ENCODE results near the gene MAP2K6. TPM values are rescaled to one million over a fixed set of nuclear protein-coding genes. Genes with fewer than 3 reads are reported as not detected.

MAP2K6 gene
- polyA plus RNA-seq, 1 donor (not counting 4 experiments of a cell fraction or from before 2014, with no cell fraction given) = 0.39 TPM

- Histone ChIP-seq H2AFZ (ENCODE audit: control insufficient read depth, low read length) (no peak overlapping the region), H3K27me3 (ENCODE audit: control insufficient read depth, extremely low read depth, insufficient read depth, low read length) (no peaks in the 10 kb centered on the region), H3K4me3 (ENCODE audit: control insufficient read depth in 2 of 3, extremely low read depth in 1 of 3, insufficient read depth in 2 of 3, low read depth in 1 of 3, low read length in 3 of 3) (no peak overlapping the region), H3K9me1 (ENCODE audit: control insufficient read depth, extremely low read depth, insufficient read depth, low read length) (no peaks in the 10 kb centered on the region), H3K9ac (ENCODE audit: control insufficient read depth, extremely low read depth, insufficient read depth, low read length) (no peak overlapping the region), H3K27ac (ENCODE audit: control insufficient read depth, insufficient read depth, low read length) (no peak overlapping the region), H3K36me3 (ENCODE audit: control insufficient read depth in 2 of 2, extremely low read depth in 1 of 2, insufficient read depth in 2 of 2, low read length in 2 of 2) (no peaks in the 10 kb centered on the region), H3K4me1 (ENCODE audit: control insufficient read depth, extremely low read depth, insufficient read depth, low read length) (no peaks in the 10 kb centered on the region), H4K20me1 (ENCODE audit: control insufficient read depth, extremely low read depth, insufficient read depth, low read length) (no peaks in the 10 kb centered on the region), H3K9me3 (ENCODE audit: control insufficient read depth, low read depth, low read length) (no peaks in the 10 kb centered on the region), H3K79me2 (ENCODE audit: control insufficient read depth, insufficient read depth, low read length) (no peaks in the 10 kb centered on the region), H3K4me2 (ENCODE audit: control insufficient read depth, extremely low read depth, insufficient read depth, low read depth, low read length) (no peak overlapping the region)
- TF ChIP-seq, protein P1, sequence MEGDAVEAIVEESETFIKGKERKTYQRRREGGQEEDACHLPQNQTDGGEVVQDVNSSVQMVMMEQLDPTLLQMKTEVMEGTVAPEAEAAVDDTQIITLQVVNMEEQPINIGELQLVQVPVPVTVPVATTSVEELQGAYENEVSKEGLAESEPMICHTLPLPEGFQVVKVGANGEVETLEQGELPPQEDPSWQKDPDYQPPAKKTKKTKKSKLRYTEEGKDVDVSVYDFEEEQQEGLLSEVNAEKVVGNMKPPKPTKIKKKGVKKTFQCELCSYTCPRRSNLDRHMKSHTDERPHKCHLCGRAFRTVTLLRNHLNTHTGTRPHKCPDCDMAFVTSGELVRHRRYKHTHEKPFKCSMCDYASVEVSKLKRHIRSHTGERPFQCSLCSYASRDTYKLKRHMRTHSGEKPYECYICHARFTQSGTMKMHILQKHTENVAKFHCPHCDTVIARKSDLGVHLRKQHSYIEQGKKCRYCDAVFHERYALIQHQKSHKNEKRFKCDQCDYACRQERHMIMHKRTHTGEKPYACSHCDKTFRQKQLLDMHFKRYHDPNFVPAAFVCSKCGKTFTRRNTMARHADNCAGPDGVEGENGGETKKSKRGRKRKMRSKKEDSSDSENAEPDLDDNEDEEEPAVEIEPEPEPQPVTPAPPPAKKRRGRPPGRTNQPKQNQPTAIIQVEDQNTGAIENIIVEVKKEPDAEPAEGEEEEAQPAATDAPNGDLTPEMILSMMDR (optimal IDR thresholded peaks at IDR 0.05 in 1 of 3, IDR thresholded peaks at IDR 0.05 in 1 of 3, conservative IDR thresholded peaks at IDR 0.05 in 1 of 3; ENCODE audit: extremely low read depth in 1 of 3, insufficient read depth in 2 of 3, low read length in 3 of 3) = no peak
- TF ChIP-seq EZH2 (IDR thresholded peaks at IDR 0.05; ENCODE audit: low read length) = no peak
- no peak for DNase-seq (ENCODE audit: low read depth, low spot score)
- FAIRE-seq = no peak
- dilution Hi-C loops (cut with MboI; ENCODE audit: extremely low pct_ligation_motif_present, low sequenced_read_pairs) = no loop called here
Observed at GRCh38 chr17:69558796-69559195, 144.3 kb downstream of the MAP2K6 start.

DNA sequence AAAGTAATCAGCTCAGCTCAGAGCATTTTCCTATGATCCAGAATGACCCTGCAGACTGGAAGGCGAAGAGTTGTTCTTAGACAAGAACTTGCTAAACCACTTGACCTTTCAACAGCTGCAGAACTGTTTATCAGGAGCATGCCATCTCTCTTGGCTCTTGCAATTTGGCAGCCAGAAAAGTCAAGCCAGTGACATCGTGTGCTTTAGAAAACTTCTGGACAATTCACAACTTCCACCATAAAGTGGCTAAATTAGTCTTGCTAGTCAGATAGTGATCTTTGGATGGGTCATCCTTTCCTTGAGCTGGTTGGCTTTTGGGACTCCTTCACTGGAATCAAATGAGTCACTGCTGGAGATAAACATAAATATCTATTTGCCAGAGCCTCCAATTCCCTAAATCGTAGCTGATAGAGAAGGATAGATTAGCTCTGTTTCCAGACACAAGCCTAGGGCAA lies 146.5 kb downstream of the MAP2K6 start:
- Histone ChIP-seq H3K27ac (ENCODE audit: control insufficient read depth, insufficient read depth, low read length) (no peak overlapping the region), H3K27me3 (ENCODE audit: control insufficient read depth, extremely low read depth, insufficient read depth, low read length) (no peaks in the 10 kb centered on the region), H3K79me2 (ENCODE audit: control insufficient read depth, insufficient read depth, low read length) (no peaks in the 10 kb centered on the region), H2AFZ (ENCODE audit: control insufficient read depth, low read length) (no peak overlapping the region), H4K20me1 (ENCODE audit: control insufficient read depth, extremely low read depth, insufficient read depth, low read length) (no peaks in the 10 kb centered on the region), H3K9me1 (ENCODE audit: control insufficient read depth, extremely low read depth, insufficient read depth, low read length) (no peaks in the 10 kb centered on the region), H3K4me2 (ENCODE audit: control insufficient read depth, extremely low read depth, insufficient read depth, low read depth, low read length) (no peak overlapping the region), H3K4me1 (ENCODE audit: control insufficient read depth, extremely low read depth, insufficient read depth, low read length) (no peaks in the 10 kb centered on the region), H3K36me3 (ENCODE audit: control insufficient read depth in 2 of 2, extremely low read depth in 1 of 2, insufficient read depth in 2 of 2, low read length in 2 of 2) (no peaks in the 10 kb centered on the region), H3K4me3 (ENCODE audit: control insufficient read depth in 2 of 3, extremely low read depth in 1 of 3, insufficient read depth in 2 of 3, low read depth in 1 of 3, low read length in 3 of 3) (no peak overlapping the region), H3K9ac (ENCODE audit: control insufficient read depth, extremely low read depth, insufficient read depth, low read length) (no peak overlapping the region), H3K9me3 (ENCODE audit: control insufficient read depth, low read depth, low read length) (no peaks in the 10 kb centered on the region)
- dilution Hi-C loops (cut with MboI; ENCODE audit: extremely low pct_ligation_motif_present, low sequenced_read_pairs) = no loop called here
- TF ChIP-seq, protein P1 (optimal IDR thresholded peaks at IDR 0.05 in 1 of 3, IDR thresholded peaks at IDR 0.05 in 1 of 3, conservative IDR thresholded peaks at IDR 0.05 in 1 of 3; ENCODE audit: extremely low read depth in 1 of 3, insufficient read depth in 2 of 3, low read length in 3 of 3) = no peak
- TF ChIP-seq EZH2 (IDR thresholded peaks at IDR 0.05; ENCODE audit: low read length) = no peak
- no peak for FAIRE-seq
- no peak for DNase-seq (ENCODE audit: low read depth, low spot score)

Data from keratinocyte (primary cell).